Fibroblast of the aortic adventitia (primary cell): ENCODE data around the gene USH2A. TPM values are rescaled to one million over a fixed set of nuclear protein-coding genes. Genes with fewer than 3 reads are reported as not detected.
A peak's percentile ranks its signal among the peaks of the same experiment; 100 is the strongest.

ENCODE experiments used
- DNase-seq: peaks from one replicate; pipeline ENCODE4 v3.0.0-alpha.2; 2010; ENCODE audit warnings: low read depth
- H3K4me3 ChIP-seq: 2 replicates; pipeline ENCODE4 v1.5.1; 2011; ENCODE audit warnings: low read depth, mild to moderate bottlenecking, control low read depth, low read length, moderate library complexity
- CTCF ChIP-seq: IDR thresholded peaks from 2 replicates; pipeline ENCODE4 v1.5.1; 2011; ENCODE audit warnings: mild to moderate bottlenecking, low read length, control low read depth, inconsistent platforms; ENCODE audit not compliant: insufficient read depth
- total RNA-seq: library from RNA; depleted of rRNA; stranded (reverse); fragments of >200 nt; gene quantifications from 2 replicates; pipeline ENCODE4 v1.2.3, GENCODE V29; 2012; ENCODE audit warnings: low replicate concordance

The USH2A gene
- total RNA-seq, 1 donor = under 0.01 TPM

- H3K4me3 ChIP-seq = no peak overlapping the region
- TF ChIP-seq CTCF = no peak
- no peak for DNase-seq
Measured at GRCh38 chr1:215731699-215732098, 691.5 kb downstream of the USH2A start.

- TF ChIP-seq CTCF = no peak
- DNase-seq = no peak
- H3K4me3 ChIP-seq = no peak overlapping the region
Measured at GRCh38 chr1:215730600-215730999, 692.6 kb downstream of the USH2A start.

GRCh38 chr1:215728169-215728568 is 695.1 kb downstream of the USH2A start:
- TF ChIP-seq CTCF = no peak
- DNase-seq = no peak
- no peak overlapping the region for H3K4me3 ChIP-seq

- peak; percentile 63 for DNase-seq
- TF ChIP-seq CTCF = no peak
- H3K4me3 ChIP-seq = no peak overlapping the region
Measured at GRCh38 chr1:215720126-215720525, 703.1 kb downstream of the USH2A start.

- no peak overlapping the region for H3K4me3 ChIP-seq
- no peak for DNase-seq
- TF ChIP-seq CTCF = no peak
Measured at GRCh38 chr1:215719552-215719951, 703.7 kb downstream of the USH2A start.

- no peak overlapping the region for H3K4me3 ChIP-seq
- TF ChIP-seq CTCF = no peak
- peak; percentile 40 for DNase-seq
Measured at GRCh38 chr1:215718575-215719287, 704.5 kb downstream of the USH2A start.
